Measurements from ENCODE around the gene DYSF.

Gene DYSF

GRCh38 chr2:71530641-71531332, 77.4 kb downstream of the DYSF start:
- no peak for DNase-seq

GRCh38 chr2:71531522-71532047, 78.2 kb downstream of the DYSF start:
- no peak for DNase-seq

GRCh38 chr2:71532327-71532726, 79.0 kb downstream of the DYSF start:
- no peak for DNase-seq

GRCh38 chr2:71534201-71534600, 80.8 kb downstream of the DYSF start:
- DNase-seq: no peak

GRCh38 chr2:71534826-71535225, 81.5 kb downstream of the DYSF start:
- no peak for DNase-seq

GRCh38 chr2:71535526-71535925, 82.2 kb downstream of the DYSF start:
- DNase-seq: no peak

- no peak for DNase-seq
Measured at GRCh38 chr2:71536226-71536671, 82.9 kb downstream of the DYSF start.

- DNase-seq: no peak
Measured at GRCh38 chr2:71538241-71538640, 84.9 kb downstream of the DYSF start.

GRCh38 chr2:71538656-71539265, 85.4 kb downstream of the DYSF start:
- no peak for DNase-seq

GRCh38 chr2:71540818-71541217, 87.5 kb downstream of the DYSF start:
- DNase-seq: no peak

GRCh38 chr2:71544919-71545571, 91.7 kb downstream of the DYSF start:
- DNase-seq: no peak

GRCh38 chr2:71545572-71546274, 92.4 kb downstream of the DYSF start:
- peak; percentile 61 for DNase-seq

GRCh38 chr2:71546275-71546638, 92.9 kb downstream of the DYSF start:
- no peak for DNase-seq

- no peak for DNase-seq
Measured at GRCh38 chr2:71546777-71547281, 93.5 kb downstream of the DYSF start.

GRCh38 chr2:71547616-71548285, 94.4 kb downstream of the DYSF start:
- no peak for DNase-seq

GRCh38 chr2:71548646-71549425, 95.5 kb downstream of the DYSF start:
- no peak for DNase-seq

GRCh38 chr2:71550801-71551630, 97.7 kb downstream of the DYSF start:
- no peak for DNase-seq

GRCh38 chr2:71551631-71551915, 98.2 kb downstream of the DYSF start:
- DNase-seq: no peak

GRCh38 chr2:71552356-71552755, 99.0 kb downstream of the DYSF start:
- no peak for DNase-seq

GRCh38 chr2:71552861-71553301, 99.5 kb downstream of the DYSF start:
- no peak for DNase-seq
